Measurements from ENCODE around the gene RBBP8NL. TPM values are rescaled to one million over a fixed set of nuclear protein-coding genes. Genes with fewer than 3 reads are reported as not detected.
A peak's percentile ranks its signal among the peaks of the same experiment; 100 is the strongest.

Gene RBBP8NL
- total and polyA plus RNA-seq, 4 donors = under 0.01 to 0.14 TPM; not detected in 2

- Histone ChIP-seq H3K36me3 (ENCODE audit: control insufficient read depth in 4 of 4, insufficient read depth in 3 of 4, low read depth in 1 of 4, low read length in 3 of 4) (no peaks in the 10 kb centered on the region), H3K4me1 (ENCODE audit: control insufficient read depth in 4 of 4, insufficient read depth in 4 of 4, low read length in 3 of 4) (peaks cover 1 to 9% (median 5%) of the 10 kb centered on the region in 4 donors), H3K27ac (ENCODE audit: low read depth in 1 of 2, low read length in 2 of 2) (no peak overlapping the region), H3K4me3 (ENCODE audit: low read depth in 1 of 3, low read length in 3 of 3) (no peak overlapping the region), H3K27me3 (ENCODE audit: control insufficient read depth in 4 of 4, insufficient read depth in 4 of 4, low read length in 3 of 4) (peaks cover 0 to 4% (median 0%) of the 10 kb centered on the region in 4 donors), H3K9me3 (ENCODE audit: control insufficient read depth in 4 of 4, low read length in 3 of 4) (no peaks in the 10 kb centered on the region), H3K9ac (ENCODE audit: low read depth in 1 of 2, low read length in 2 of 2) (no peak overlapping the region)
- TF ChIP-seq, protein P1, sequence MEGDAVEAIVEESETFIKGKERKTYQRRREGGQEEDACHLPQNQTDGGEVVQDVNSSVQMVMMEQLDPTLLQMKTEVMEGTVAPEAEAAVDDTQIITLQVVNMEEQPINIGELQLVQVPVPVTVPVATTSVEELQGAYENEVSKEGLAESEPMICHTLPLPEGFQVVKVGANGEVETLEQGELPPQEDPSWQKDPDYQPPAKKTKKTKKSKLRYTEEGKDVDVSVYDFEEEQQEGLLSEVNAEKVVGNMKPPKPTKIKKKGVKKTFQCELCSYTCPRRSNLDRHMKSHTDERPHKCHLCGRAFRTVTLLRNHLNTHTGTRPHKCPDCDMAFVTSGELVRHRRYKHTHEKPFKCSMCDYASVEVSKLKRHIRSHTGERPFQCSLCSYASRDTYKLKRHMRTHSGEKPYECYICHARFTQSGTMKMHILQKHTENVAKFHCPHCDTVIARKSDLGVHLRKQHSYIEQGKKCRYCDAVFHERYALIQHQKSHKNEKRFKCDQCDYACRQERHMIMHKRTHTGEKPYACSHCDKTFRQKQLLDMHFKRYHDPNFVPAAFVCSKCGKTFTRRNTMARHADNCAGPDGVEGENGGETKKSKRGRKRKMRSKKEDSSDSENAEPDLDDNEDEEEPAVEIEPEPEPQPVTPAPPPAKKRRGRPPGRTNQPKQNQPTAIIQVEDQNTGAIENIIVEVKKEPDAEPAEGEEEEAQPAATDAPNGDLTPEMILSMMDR (IDR thresholded peaks at IDR 0.05; ENCODE audit: low read depth, low read length, missing input control) = peak; percentile 9
- TF ChIP-seq JUND (IDR thresholded peaks at IDR 0.05) = no peak
- peak; percentile 74 to 80 for TF ChIP-seq RXRA (IDR thresholded peaks at IDR 0.05)
- peak; percentile 24 for TF ChIP-seq HNF4G (IDR thresholded peaks at IDR 0.05)
- TF ChIP-seq FOXA1 (IDR thresholded peaks at IDR 0.05) = no peak
- TF ChIP-seq SP1 (IDR thresholded peaks at IDR 0.05) = peak; percentile 25
- peak; percentile 81 to 92 for TF ChIP-seq HNF4A (conservative IDR thresholded peaks at IDR 0.05)
- no peak for TF ChIP-seq FOXA2 (IDR thresholded peaks at IDR 0.05)
- TF ChIP-seq, protein P2, sequence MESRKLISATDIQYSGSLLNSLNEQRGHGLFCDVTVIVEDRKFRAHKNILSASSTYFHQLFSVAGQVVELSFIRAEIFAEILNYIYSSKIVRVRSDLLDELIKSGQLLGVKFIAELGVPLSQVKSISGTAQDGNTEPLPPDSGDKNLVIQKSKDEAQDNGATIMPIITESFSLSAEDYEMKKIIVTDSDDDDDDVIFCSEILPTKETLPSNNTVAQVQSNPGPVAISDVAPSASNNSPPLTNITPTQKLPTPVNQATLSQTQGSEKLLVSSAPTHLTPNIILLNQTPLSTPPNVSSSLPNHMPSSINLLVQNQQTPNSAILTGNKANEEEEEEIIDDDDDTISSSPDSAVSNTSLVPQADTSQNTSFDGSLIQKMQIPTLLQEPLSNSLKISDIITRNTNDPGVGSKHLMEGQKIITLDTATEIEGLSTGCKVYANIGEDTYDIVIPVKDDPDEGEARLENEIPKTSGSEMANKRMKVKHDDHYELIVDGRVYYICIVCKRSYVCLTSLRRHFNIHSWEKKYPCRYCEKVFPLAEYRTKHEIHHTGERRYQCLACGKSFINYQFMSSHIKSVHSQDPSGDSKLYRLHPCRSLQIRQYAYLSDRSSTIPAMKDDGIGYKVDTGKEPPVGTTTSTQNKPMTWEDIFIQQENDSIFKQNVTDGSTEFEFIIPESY (IDR thresholded peaks at IDR 0.05) = no peak
- TF ChIP-seq, protein P3, sequence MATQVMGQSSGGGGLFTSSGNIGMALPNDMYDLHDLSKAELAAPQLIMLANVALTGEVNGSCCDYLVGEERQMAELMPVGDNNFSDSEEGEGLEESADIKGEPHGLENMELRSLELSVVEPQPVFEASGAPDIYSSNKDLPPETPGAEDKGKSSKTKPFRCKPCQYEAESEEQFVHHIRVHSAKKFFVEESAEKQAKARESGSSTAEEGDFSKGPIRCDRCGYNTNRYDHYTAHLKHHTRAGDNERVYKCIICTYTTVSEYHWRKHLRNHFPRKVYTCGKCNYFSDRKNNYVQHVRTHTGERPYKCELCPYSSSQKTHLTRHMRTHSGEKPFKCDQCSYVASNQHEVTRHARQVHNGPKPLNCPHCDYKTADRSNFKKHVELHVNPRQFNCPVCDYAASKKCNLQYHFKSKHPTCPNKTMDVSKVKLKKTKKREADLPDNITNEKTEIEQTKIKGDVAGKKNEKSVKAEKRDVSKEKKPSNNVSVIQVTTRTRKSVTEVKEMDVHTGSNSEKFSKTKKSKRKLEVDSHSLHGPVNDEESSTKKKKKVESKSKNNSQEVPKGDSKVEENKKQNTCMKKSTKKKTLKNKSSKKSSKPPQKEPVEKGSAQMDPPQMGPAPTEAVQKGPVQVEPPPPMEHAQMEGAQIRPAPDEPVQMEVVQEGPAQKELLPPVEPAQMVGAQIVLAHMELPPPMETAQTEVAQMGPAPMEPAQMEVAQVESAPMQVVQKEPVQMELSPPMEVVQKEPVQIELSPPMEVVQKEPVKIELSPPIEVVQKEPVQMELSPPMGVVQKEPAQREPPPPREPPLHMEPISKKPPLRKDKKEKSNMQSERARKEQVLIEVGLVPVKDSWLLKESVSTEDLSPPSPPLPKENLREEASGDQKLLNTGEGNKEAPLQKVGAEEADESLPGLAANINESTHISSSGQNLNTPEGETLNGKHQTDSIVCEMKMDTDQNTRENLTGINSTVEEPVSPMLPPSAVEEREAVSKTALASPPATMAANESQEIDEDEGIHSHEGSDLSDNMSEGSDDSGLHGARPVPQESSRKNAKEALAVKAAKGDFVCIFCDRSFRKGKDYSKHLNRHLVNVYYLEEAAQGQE (IDR thresholded peaks at IDR 0.05) = no peak
- 54% methylated on average over 24 of the region's 24 CpGs for WGBS
- no peak for DNase-seq (ENCODE audit: low spot score)
Measured at GRCh38 chr20:62449951-62450691, 22.8 kb upstream of the RBBP8NL start.

GRCh38 chr20:62448788-62449187, 21.4 kb upstream of the RBBP8NL start:
- no peak for TF ChIP-seq FOXA2 (IDR thresholded peaks at IDR 0.05)
- no peak for TF ChIP-seq GABPA (IDR thresholded peaks at IDR 0.05 in 1 of 2, conservative IDR thresholded peaks at IDR 0.05 in 1 of 2)
- TF ChIP-seq, protein P1 (IDR thresholded peaks at IDR 0.05; ENCODE audit: low read depth, low read length, missing input control) = no peak
- TF ChIP-seq YY1 (IDR thresholded peaks at IDR 0.05) = no peak
- TF ChIP-seq TAF1 (conservative IDR thresholded peaks at IDR 0.05) = no peak
- TF ChIP-seq SP1 (IDR thresholded peaks at IDR 0.05) = no peak
- TF ChIP-seq, protein P2 (IDR thresholded peaks at IDR 0.05) = no peak
- TF ChIP-seq NR2F2 (IDR thresholded peaks at IDR 0.05) = no peak
- no peak for TF ChIP-seq RXRA (IDR thresholded peaks at IDR 0.05)
- peaks cover 0 to 4% (median 0%) of the 10 kb centered on the region in 4 donors for H3K27me3 ChIP-seq (ENCODE audit: control insufficient read depth in 4 of 4, insufficient read depth in 4 of 4, low read length in 3 of 4)
- H3K9me3 ChIP-seq (ENCODE audit: control insufficient read depth in 4 of 4, low read length in 3 of 4) = no peaks in the 10 kb centered on the region
- 69% methylated on average over 14 of the region's 14 CpGs for WGBS
- no peak overlapping the region for H3K4me3 ChIP-seq (ENCODE audit: low read depth in 1 of 3, low read length in 3 of 3)
- no peak overlapping the region for H3K27ac ChIP-seq (ENCODE audit: low read depth in 1 of 2, low read length in 2 of 2)
- H3K36me3 ChIP-seq (ENCODE audit: control insufficient read depth in 4 of 4, insufficient read depth in 3 of 4, low read depth in 1 of 4, low read length in 3 of 4) = no peaks in the 10 kb centered on the region
- H3K4me1 ChIP-seq (ENCODE audit: control insufficient read depth in 4 of 4, insufficient read depth in 4 of 4, low read length in 3 of 4) = peaks cover 1 to 9% (median 5%) of the 10 kb centered on the region in 4 donors
- no peak overlapping the region for H3K9ac ChIP-seq (ENCODE audit: low read depth in 1 of 2, low read length in 2 of 2)
- DNase-seq (ENCODE audit: low spot score) = no peak
